Measurements from ENCODE around the gene RTTN. TPM values are rescaled to one million over a fixed set of nuclear protein-coding genes. Genes with fewer than 3 reads are reported as not detected.

The RTTN gene
- total RNA-seq, 1 donor from 2014 or later: 52.4 TPM

GRCh38 chr18:70181725-70182124 lies 23.8 kb downstream of the RTTN start:
- Histone ChIP-seq H4K20me1 (ENCODE audit: low read depth) (no peaks in the 10 kb centered on the region), H3F3A (ENCODE audit: low read depth) (no peaks in the 10 kb centered on the region), H3K79me2 (ENCODE audit: low read depth) (no peaks in the 10 kb centered on the region), H3K27me3 (no peaks in the 10 kb centered on the region), H2AFZ (replicated peaks) (no peak overlapping the region), H3K4me1 (no peaks in the 10 kb centered on the region), H3K9me3 (ENCODE audit: low read depth) (no peaks in the 10 kb centered on the region), H3K36me3 (peaks cover 12% of the 10 kb centered on the region), H3K9ac (no peak overlapping the region), H3K27ac (no peak overlapping the region), H3K4me3 (no peak overlapping the region), H3K4me2 (no peak overlapping the region)
- no peaks in the 10 kb centered on the region for H3K4me1 Mint-ChIP-seq
- H3K27ac Mint-ChIP-seq: no peak overlapping the region
- TF ChIP-seq EZH2phosphoT487 (IDR thresholded peaks at IDR 0.05) (no peak), CTCF (IDR thresholded peaks at IDR 0.05) (no peak), EZH2 (IDR thresholded peaks at IDR 0.05) (no peak)
- H3K9me3 Mint-ChIP-seq: no peaks in the 10 kb centered on the region
- H3K36me3 Mint-ChIP-seq: peaks cover 30% of the 10 kb centered on the region
- no peak for DNase-seq (ENCODE audit: low spot score)
- no peaks in the 10 kb centered on the region for H3K27me3 Mint-ChIP-seq (ENCODE audit: insufficient read depth, low read depth)
- H3K4me3 Mint-ChIP-seq: no peak overlapping the region

GRCh38 chr18:70181015-70181414 lies 24.5 kb downstream of the RTTN start:
- Histone ChIP-seq H3F3A (ENCODE audit: low read depth) (no peaks in the 10 kb centered on the region), H3K36me3 (peaks cover 12% of the 10 kb centered on the region), H3K4me2 (no peak overlapping the region), H3K27me3 (no peaks in the 10 kb centered on the region), H3K9ac (no peak overlapping the region), H3K4me1 (no peaks in the 10 kb centered on the region), H3K27ac (no peak overlapping the region), H3K9me3 (ENCODE audit: low read depth) (no peaks in the 10 kb centered on the region), H4K20me1 (ENCODE audit: low read depth) (no peaks in the 10 kb centered on the region), H3K79me2 (ENCODE audit: low read depth) (no peaks in the 10 kb centered on the region), H2AFZ (replicated peaks) (no peak overlapping the region), H3K4me3 (no peak overlapping the region)
- Mint-ChIP-seq H3K27me3 (ENCODE audit: insufficient read depth, low read depth) (no peaks in the 10 kb centered on the region), H3K4me1 (no peaks in the 10 kb centered on the region), H3K36me3 (peaks cover 24% of the 10 kb centered on the region), H3K27ac (no peak overlapping the region), H3K9me3 (no peaks in the 10 kb centered on the region), H3K4me3 (no peak overlapping the region)
- DNase-seq (ENCODE audit: low spot score): no peak
- TF ChIP-seq CTCF (IDR thresholded peaks at IDR 0.05) (no peak), EZH2 (IDR thresholded peaks at IDR 0.05) (no peak), EZH2phosphoT487 (IDR thresholded peaks at IDR 0.05) (no peak)

GRCh38 chr18:70176537-70176936 lies 28.9 kb downstream of the RTTN start:
- Histone ChIP-seq H3K4me1 (no peaks in the 10 kb centered on the region), H3K27me3 (no peaks in the 10 kb centered on the region), H4K20me1 (ENCODE audit: low read depth) (no peaks in the 10 kb centered on the region), H3K36me3 (peaks cover 6% of the 10 kb centered on the region), H3K79me2 (ENCODE audit: low read depth) (no peaks in the 10 kb centered on the region), H2AFZ (replicated peaks) (no peak overlapping the region), H3K9me3 (ENCODE audit: low read depth) (no peaks in the 10 kb centered on the region), H3K4me2 (no peak overlapping the region), H3K9ac (no peak overlapping the region), H3F3A (ENCODE audit: low read depth) (no peaks in the 10 kb centered on the region), H3K27ac (no peak overlapping the region), H3K4me3 (no peak overlapping the region)
- TF ChIP-seq EZH2phosphoT487 (IDR thresholded peaks at IDR 0.05) (no peak), EZH2 (IDR thresholded peaks at IDR 0.05) (no peak), CTCF (IDR thresholded peaks at IDR 0.05) (no peak)
- H3K9me3 Mint-ChIP-seq: no peaks in the 10 kb centered on the region
- peaks cover 7% of the 10 kb centered on the region for H3K36me3 Mint-ChIP-seq
- H3K4me3 Mint-ChIP-seq: no peak overlapping the region
- H3K27me3 Mint-ChIP-seq (ENCODE audit: insufficient read depth, low read depth): no peaks in the 10 kb centered on the region
- no peak for DNase-seq (ENCODE audit: low spot score)
- no peak overlapping the region for H3K27ac Mint-ChIP-seq
- no peaks in the 10 kb centered on the region for H3K4me1 Mint-ChIP-seq

Data from neural progenitor cell (in vitro differentiated cells).